Smooth muscle cell (in vitro differentiated cells): ENCODE measurements around the gene TTI1. TPM values are rescaled to one million over a fixed set of nuclear protein-coding genes. Genes with fewer than 3 reads are reported as not detected.

Experiments
- DNase-seq: peaks from one replicate; lab custom pipeline; 2025; ENCODE audit not compliant: unreplicated experiment; lab: John Stamatoyannopoulos, UW
- H2AFZ ChIP-seq: fragments of 200-600 bp; sonication (generic); 2 replicates; pipeline ENCODE4 v1.6.0; 2016; ENCODE audit warnings: antibody characterized with exemption, low read depth, mild to moderate bottlenecking
- H3F3A ChIP-seq: fragments of 200-600 bp; sonication (generic); 2 replicates; pipeline ENCODE4 v1.6.0; 2017; ENCODE audit warnings: antibody characterized with exemption, low read depth
- H3K27ac ChIP-seq: fragments of 200-600 bp; sonication (generic); 2 replicates; pipeline ENCODE4 v1.5.1; 2016; ENCODE audit warnings: low read depth, mild to moderate bottlenecking
- H3K27me3 ChIP-seq: fragments of 200-600 bp; sonication (generic); 2 replicates; pipeline ENCODE4 v1.6.1; 2016; ENCODE audit warnings: low read depth, mild to moderate bottlenecking
- H3K36me3 ChIP-seq: fragments of 200-600 bp; sonication (generic); 2 replicates; pipeline ENCODE4 v1.5.1; 2016; ENCODE audit warnings: low read depth
- H3K4me1 ChIP-seq: fragments of 200-600 bp; sonication (generic); 2 replicates; pipeline ENCODE4 v1.5.1; 2016; ENCODE audit warnings: low read depth
- H3K4me2 ChIP-seq: fragments of 200-600 bp; sonication (generic); 2 replicates; pipeline ENCODE4 v1.6.0; 2016; ENCODE audit warnings: mild to moderate bottlenecking
- H3K4me3 ChIP-seq: fragments of 200-600 bp; sonication (generic); 2 replicates; pipeline ENCODE4 v1.5.1; 2016; ENCODE audit warnings: mild to moderate bottlenecking
- H3K79me2 ChIP-seq: fragments of 200-600 bp; sonication (generic); 2 replicates; pipeline ENCODE4 v1.6.0; 2016; ENCODE audit warnings: low read depth, mild to moderate bottlenecking
- H3K9ac ChIP-seq: fragments of 200-600 bp; sonication (generic); 2 replicates; pipeline ENCODE4 v1.6.0; 2016; ENCODE audit warnings: low read depth
- H3K9me3 ChIP-seq: fragments of 200-600 bp; sonication (generic); replicated peaks from 2 replicates; pipeline ENCODE4 v1.5.1; 2016; ENCODE audit warnings: low read depth
- H4K20me1 ChIP-seq: fragments of 200-600 bp; sonication (generic); 2 replicates; pipeline ENCODE4 v1.6.0; 2016; ENCODE audit warnings: low read depth
- CTCF ChIP-seq: fragments of 200-600 bp; sonication (generic); IDR thresholded peaks from 2 replicates; pipeline ENCODE4 v1.5.1; 2017; ENCODE audit warnings: borderline replicate concordance, mild to moderate bottlenecking, antibody characterized with exemption; ENCODE audit not compliant: insufficient read depth, poor library complexity, severe bottlenecking
- WGBS: methylation state at CpG from one replicate; pipeline ENCODE4 v1.1.7; 2016; ENCODE audit warnings: low lambda C conversion rate; 5-methylcytosine and 5-hydroxymethylcytosine counted together
- polyA plus RNA-seq: library from polyadenylated mRNA; unstranded; fragments of >200 nt; fragmentation: Nextera tagmentation; extraction: Ambion mirVana; gene quantifications from 2 replicates; pipeline ENCODE4 v1.2.1, GENCODE V29; 2016
- total RNA-seq: library from RNA; depleted of rRNA; stranded (reverse); fragments of >200 nt; gene quantifications from 2 replicates; pipeline ENCODE4 v1.2.3, GENCODE V29; 2014

Gene TTI1
- total and polyA plus RNA-seq, 2 experiments from 2014 or later, result 17.0 to 20.0 TPM

GRCh38 chr20:37958856-37959520 is 74.3 kb downstream of the TTI1 start:
- H3K36me3 ChIP-seq, result no peaks in the 10 kb centered on the region
- no peaks in the 10 kb centered on the region for H3K79me2 ChIP-seq
- H3K9me3 ChIP-seq, result no peaks in the 10 kb centered on the region
- H3K9ac ChIP-seq, result no peak overlapping the region
- H3K27ac ChIP-seq, result no peak overlapping the region
- H3K4me3 ChIP-seq, result no peak overlapping the region
- WGBS, result 83% methylated on average over 2 of the region's 2 CpGs
- no peak for TF ChIP-seq CTCF
- no peaks in the 10 kb centered on the region for H3K4me1 ChIP-seq
- no peaks in the 10 kb centered on the region for H3F3A ChIP-seq
- no peak overlapping the region for H2AFZ ChIP-seq
- no peak overlapping the region for H3K4me2 ChIP-seq
- H4K20me1 ChIP-seq, result no peaks in the 10 kb centered on the region
- DNase-seq, result no peak
- peaks cover 4% of the 10 kb centered on the region for H3K27me3 ChIP-seq

- H3K27ac ChIP-seq, result no peak overlapping the region
- WGBS, result 79% methylated on average over 3 of the region's 3 CpGs
Observed at GRCh38 chr20:37956107-37956585, 77.1 kb downstream of the TTI1 start.

GRCh38 chr20:37955511-37955910 is 77.7 kb downstream of the TTI1 start:
- H4K20me1 ChIP-seq, result no peaks in the 10 kb centered on the region
- no peaks in the 10 kb centered on the region for H3K79me2 ChIP-seq
- DNase-seq, result no peak
- no peak overlapping the region for H3K4me3 ChIP-seq
- no peak overlapping the region for H3K27ac ChIP-seq
- no peaks in the 10 kb centered on the region for H3K9me3 ChIP-seq
- TF ChIP-seq CTCF, result no peak
- H3K4me2 ChIP-seq, result no peak overlapping the region
- no peaks in the 10 kb centered on the region for H3F3A ChIP-seq
- no peak overlapping the region for H2AFZ ChIP-seq
- H3K4me1 ChIP-seq, result no peaks in the 10 kb centered on the region
- WGBS, result 94% methylated on average over 7 of the region's 7 CpGs
- H3K36me3 ChIP-seq, result no peaks in the 10 kb centered on the region
- no peak overlapping the region for H3K9ac ChIP-seq
- peaks cover 4% of the 10 kb centered on the region for H3K27me3 ChIP-seq

More at GRCh38 chr20:37956107-37956585, 77.1 kb downstream of the TTI1 start:
- Histone ChIP-seq H3K36me3 (no peaks in the 10 kb centered on the region), H3K9me3 (no peaks in the 10 kb centered on the region), H3F3A (no peaks in the 10 kb centered on the region), H3K79me2 (no peaks in the 10 kb centered on the region), H3K27me3 (peaks cover 4% of the 10 kb centered on the region), H3K4me1 (no peaks in the 10 kb centered on the region), H2AFZ (no peak overlapping the region), H3K4me2 (no peak overlapping the region), H3K9ac (no peak overlapping the region), H4K20me1 (no peaks in the 10 kb centered on the region), H3K4me3 (no peak overlapping the region)
- no peak for DNase-seq
- TF ChIP-seq CTCF, result no peak

- no peaks in the 10 kb centered on the region for H3K4me1 ChIP-seq
- no peaks in the 10 kb centered on the region for H3K36me3 ChIP-seq
- H3K79me2 ChIP-seq, result no peaks in the 10 kb centered on the region
- TF ChIP-seq CTCF, result no peak
- H4K20me1 ChIP-seq, result no peaks in the 10 kb centered on the region
- WGBS, result 90% methylated on average over 14 of the region's 14 CpGs
- H3K9ac ChIP-seq, result no peak overlapping the region
- H3K27me3 ChIP-seq, result peaks cover 4% of the 10 kb centered on the region
- H2AFZ ChIP-seq, result no peak overlapping the region
- H3K9me3 ChIP-seq, result no peaks in the 10 kb centered on the region
- H3F3A ChIP-seq, result no peaks in the 10 kb centered on the region
- H3K27ac ChIP-seq, result no peak overlapping the region
- DNase-seq, result no peak
- H3K4me2 ChIP-seq, result no peak overlapping the region
- no peak overlapping the region for H3K4me3 ChIP-seq
Observed at GRCh38 chr20:37954626-37955025, 78.6 kb downstream of the TTI1 start.
